Medulla oblongata (tissue), 1 donor: ENCODE data around the gene GMPPB.

ENCODE experiments used
- DNase-seq: peaks from one replicate; pipeline ENCODE4 v3.0.0-alpha.2; 2015; ENCODE audit errors: extremely low spot score

The GMPPB gene

DNA sequence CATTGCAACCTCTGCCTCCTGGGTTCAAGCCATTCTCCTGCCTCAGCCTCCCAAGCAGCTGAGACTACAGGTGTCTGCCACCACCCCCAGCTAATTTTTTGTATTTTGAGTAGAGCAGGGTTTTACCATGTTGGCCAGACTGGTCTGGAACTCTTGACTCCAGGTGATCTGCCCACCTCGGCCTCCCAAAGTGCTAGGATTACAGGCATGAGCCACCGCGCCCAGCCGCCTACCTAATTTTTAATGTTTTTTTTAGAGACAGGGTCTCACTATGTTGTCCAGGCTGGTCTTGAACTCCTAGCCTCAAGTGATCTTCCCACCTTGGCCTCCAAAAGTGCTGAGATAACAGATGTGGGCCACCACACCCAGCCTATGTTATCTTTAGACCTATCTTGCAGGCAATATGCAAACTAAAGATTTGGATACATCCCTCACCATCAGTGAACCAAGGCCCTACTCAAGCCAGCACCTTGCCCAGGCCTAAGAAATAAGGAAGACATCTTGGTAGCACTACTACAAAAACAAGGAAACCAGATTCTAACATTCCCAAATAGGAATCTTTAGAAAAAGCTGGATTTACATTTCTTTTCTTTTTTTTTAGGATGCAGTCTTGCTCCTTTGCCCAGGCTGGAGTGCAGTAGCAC lies 6.3 kb upstream of the GMPPB start:
- DNase-seq = no peak

DNA sequence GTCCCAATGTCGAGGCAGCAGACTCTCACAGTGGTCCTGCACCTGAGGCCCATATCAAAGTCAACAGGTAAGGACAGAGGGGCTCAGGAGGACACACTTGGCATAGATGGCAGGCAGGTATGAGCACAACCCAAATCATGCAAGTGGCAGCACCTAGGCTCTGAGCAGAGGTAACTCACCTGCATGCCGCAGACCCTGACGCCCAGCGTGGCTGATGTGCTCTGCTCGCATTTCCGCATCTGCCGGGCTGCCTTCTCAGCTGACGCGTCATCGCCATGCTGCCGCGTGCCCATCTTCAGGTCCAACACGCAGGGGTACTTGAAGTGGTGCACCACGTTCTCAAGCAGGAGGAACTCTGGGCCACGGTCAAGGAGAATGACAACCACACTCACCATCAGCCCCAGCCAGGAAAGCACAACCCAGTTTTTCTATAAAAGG lies 4.2 kb upstream of the GMPPB start:
- DNase-seq = no peak

GRCh38 chr3:49727154-49727923 lies 3.6 kb upstream of the GMPPB start:
- DNase-seq = no peak

- no peak for DNase-seq
Observed at GRCh38 chr3:49725906-49726681, 2.3 kb upstream of the GMPPB start.

- DNase-seq = no peak
Observed at GRCh38 chr3:49724586-49724985, 835 bp upstream of the GMPPB start.

- peak; percentile 29 for DNase-seq
Observed at GRCh38 chr3:49723296-49723627, 489 bp downstream of the GMPPB start.

GRCh38 chr3:49722896-49723295 lies 855 bp downstream of the GMPPB start:
- DNase-seq = no peak

DNA sequence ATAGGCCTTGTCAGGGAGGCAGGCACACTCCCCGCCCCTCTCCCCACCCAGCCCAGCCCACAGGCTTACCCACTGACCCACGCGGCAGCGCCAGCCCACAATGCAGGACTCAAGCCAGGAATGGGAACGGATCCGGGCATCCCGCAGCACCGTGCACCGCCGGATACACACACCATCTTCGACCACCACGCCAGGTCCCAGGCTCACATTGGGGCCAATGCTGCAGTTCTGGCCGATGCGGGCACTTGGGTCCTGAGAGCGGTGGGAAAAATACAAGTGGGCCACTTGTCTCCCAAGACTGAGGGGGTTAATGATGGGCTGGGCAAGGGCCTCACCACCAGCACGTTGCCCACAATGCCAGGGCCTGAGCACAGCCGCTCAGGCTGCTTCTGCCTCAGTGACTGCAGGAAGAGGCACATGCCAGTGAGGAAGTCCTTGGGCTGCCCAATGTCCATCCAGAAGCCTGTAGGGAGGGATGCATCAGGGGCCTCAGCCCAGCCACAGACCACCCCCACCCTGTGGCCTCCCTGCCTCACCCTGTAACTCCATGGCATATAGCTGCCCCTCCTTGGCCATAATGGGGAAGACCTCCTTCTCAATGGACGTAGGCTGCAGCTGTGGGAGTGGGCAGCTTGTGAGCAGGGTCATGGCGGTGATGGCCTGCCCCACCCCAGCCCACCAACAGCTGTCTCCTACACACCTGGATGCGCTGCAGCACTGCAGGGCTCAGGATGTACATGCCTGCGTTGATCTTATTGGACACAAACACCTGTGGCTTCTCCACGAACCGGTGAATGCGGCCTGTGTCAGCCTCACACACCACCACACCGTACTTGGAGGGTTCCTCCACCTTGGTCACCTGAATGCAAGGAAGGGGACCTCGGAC lies 1.6 kb downstream of the GMPPB start:
- no peak for DNase-seq

- no peak for DNase-seq
Observed at GRCh38 chr3:49721596-49721895, 2.2 kb downstream of the GMPPB start.

DNA sequence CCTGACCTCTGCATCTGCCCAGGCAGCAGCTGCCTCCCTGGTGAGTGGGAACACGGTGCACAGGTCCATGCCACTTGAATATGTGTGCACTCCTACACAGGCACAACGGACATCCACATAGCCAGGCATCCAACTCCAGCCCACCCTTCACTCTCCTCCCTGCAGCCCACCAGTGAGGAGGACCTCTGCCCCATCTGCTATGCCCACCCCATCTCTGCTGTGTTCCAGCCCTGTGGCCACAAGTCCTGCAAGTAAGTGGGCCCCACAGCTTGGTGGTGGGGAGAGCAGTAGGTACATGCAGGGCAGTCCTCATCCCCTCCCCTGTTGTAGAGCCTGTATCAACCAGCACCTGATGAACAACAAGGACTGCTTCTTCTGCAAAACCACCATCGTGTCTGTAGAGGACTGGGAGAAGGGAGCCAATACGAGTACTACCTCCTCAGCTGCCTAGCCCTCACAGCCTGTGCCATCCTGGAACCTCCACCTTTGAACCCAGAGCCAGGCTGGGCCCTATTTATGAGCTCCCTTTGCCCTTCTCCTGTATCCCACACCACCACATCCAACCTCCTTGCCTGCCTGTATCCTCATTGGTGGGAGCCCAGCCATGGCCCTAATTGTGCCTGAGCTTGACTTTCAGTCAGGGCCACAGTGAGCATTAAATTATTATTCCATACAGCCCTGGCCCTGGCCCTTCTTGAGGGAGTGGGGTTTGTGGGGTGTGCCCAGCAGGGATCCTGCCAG lies 2.7 kb downstream of the GMPPB start:
- DNase-seq = no peak

DNA sequence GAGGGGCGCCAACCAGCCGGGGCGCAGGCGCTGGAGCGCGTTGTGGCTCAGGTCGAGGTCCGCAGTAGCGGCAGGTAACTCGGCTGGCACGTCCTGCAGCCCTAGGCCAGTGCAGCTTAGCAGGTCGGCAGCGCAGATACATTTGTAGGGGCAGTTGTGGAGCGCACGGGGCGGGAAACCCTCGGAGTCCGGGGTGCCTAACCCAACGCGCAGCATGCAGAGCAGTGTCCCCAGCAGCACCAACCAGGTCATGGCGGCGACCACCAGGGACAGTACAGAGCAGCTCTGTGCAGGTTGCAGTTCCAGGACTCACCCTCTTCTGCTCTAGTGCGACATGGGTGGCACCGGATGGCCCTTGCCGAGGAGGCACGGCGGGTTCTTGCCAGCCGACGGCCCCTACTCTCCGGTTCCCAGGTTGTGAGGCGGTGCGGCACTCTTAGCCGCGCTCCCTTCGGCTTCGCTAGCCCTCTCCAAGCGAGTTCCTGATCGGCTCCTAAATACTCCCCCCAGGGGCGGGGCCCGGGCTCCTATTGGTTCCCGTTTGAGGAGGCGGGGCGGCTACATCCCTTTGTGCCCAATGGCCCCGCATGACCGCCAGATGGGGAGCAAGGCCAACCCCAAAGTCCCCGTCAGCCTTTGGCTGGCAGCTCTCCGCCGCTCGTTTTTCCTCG lies 4.4 kb downstream of the GMPPB start, which contains the start of gene AMIGO3:
Gene AMIGO3, minus strand, starts transcription at position 471 of the 671 bp plus-strand sequence. Its CDS starts 219 bp downstream, at position 252.
- peak; percentile 97 for DNase-seq

- no peak for DNase-seq
Observed at GRCh38 chr3:49718858-49719213, 4.9 kb downstream of the GMPPB start.

- DNase-seq = no peak
Observed at GRCh38 chr3:49717959-49718857, 5.5 kb downstream of the GMPPB start.

DNA sequence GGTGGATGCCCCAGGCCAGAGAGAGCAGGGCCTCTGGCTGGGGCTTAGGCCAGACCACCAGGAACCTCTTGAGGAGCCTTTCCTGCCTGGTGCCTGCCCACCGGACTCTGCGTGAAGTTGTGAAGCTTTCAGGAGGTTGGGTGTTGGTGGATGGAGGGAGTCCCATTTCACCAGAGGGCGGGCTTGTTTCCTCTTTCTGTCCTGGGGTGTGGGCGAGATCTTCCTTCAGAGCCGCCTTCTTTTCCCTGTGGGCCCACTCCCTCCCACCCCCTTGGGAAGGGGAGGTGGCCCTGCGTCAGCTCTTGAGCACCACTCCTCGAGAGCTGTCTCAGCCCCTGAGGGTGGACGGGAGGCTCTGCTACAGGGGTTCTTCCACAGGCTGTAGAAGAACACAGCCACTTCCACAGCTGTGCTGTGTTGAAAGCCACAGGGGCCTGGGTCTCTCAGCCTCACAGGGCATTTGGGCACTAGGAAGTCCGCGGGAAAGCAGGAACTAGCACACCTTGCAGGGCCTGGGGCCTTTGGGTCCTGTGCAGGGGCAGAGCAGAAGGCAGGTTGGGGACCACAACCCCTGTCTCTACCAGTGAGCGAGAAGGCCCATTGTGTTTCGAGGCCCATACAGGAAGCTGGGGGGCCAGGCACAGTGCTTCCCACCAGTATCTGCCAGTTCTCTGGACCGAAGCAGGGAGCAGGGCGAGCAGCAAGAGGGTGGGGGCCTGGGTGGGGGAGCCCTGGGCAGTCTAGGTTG lies 6.4 kb downstream of the GMPPB start:
- DNase-seq = no peak

- no peak for DNase-seq
Observed at GRCh38 chr3:49716691-49717210, 7.0 kb downstream of the GMPPB start.

- no peak for DNase-seq
Observed at GRCh38 chr3:49716169-49716568, 7.6 kb downstream of the GMPPB start.

GRCh38 chr3:49715611-49716121 lies 8.1 kb downstream of the GMPPB start:
- DNase-seq = no peak
